HepG2 (cell line): Measurements from ENCODE around the gene RPL23. TPM values are rescaled to one million over a fixed set of nuclear protein-coding genes. Genes with fewer than 3 reads are reported as not detected.

ENCODE experiments used
- polyA plus RNA-seq, 8 experiments: library from polyadenylated mRNA; depleted of rRNA in 3 of 8; stranded (reverse) in 7 of 8; unstranded in 1 of 8; fragments of >200 nt; fragmentation: Illumina TruSeq in 4 of 8; extraction: Trizol in 4 of 8; gene quantifications; 2 replicates each; pipeline versions ENCODE4 v1.2.1 to v1.2.3, GENCODE V29; 2011 to 2016; ENCODE audit warnings: low read depth in 4 of 8, missing spikeins in 1 of 8, mixed read lengths in 1 of 8; ENCODE audit not compliant: insufficient read depth in 1 of 8
- total RNA-seq, 5 experiments: library from RNA; depleted of rRNA; stranded (reverse); fragments of >200 nt; fragmentation: Illumina TruSeq; extraction: Trizol; gene quantifications; 2 replicates each; pipeline ENCODE4 v1.2.3, GENCODE V29; 2016; ENCODE audit warnings: low read depth in 1 of 5
- TF ChIP-seq, protein P1 (sequence below): sonication (generic); formaldehyde crosslinking; IDR thresholded peaks from 2 replicates; pipeline ENCODE4 v1.4.0; 2020; ENCODE audit warnings: missing genetic modification reagents
- TF ChIP-seq, protein P2 (sequence below): sonication (generic); formaldehyde crosslinking; IDR thresholded peaks from 2 replicates; pipeline ENCODE4 v1.4.0; 2020; ENCODE audit warnings: mild to moderate bottlenecking, missing genetic modification reagents

RPL23 gene
- total and polyA plus RNA-seq, 2 of the 13 experiments (the other 11 are each of a cell fraction or from before 2014, with no cell fraction given), result 2,790 to 4,860 TPM

DNA sequence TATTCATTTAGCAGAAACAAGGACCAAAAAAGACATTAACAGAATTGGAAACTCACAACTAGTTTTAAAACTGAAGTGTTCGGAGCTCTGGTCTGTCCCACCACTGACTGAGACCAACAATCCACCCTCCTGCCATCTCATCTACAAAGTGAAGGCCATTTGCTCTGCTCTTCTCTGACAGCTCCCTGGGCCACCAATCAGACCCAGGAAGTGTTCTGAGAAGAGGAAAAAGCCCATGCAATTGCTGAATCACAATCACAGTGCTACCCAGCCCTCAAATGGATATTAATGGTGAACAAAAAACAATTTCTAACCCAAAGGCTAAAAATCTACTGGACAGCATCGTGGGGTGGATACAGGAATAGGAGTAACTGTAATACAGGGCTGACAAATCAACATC, 2.1 kb downstream of the RPL23 start (continued):
- TF ChIP-seq, protein P1, sequence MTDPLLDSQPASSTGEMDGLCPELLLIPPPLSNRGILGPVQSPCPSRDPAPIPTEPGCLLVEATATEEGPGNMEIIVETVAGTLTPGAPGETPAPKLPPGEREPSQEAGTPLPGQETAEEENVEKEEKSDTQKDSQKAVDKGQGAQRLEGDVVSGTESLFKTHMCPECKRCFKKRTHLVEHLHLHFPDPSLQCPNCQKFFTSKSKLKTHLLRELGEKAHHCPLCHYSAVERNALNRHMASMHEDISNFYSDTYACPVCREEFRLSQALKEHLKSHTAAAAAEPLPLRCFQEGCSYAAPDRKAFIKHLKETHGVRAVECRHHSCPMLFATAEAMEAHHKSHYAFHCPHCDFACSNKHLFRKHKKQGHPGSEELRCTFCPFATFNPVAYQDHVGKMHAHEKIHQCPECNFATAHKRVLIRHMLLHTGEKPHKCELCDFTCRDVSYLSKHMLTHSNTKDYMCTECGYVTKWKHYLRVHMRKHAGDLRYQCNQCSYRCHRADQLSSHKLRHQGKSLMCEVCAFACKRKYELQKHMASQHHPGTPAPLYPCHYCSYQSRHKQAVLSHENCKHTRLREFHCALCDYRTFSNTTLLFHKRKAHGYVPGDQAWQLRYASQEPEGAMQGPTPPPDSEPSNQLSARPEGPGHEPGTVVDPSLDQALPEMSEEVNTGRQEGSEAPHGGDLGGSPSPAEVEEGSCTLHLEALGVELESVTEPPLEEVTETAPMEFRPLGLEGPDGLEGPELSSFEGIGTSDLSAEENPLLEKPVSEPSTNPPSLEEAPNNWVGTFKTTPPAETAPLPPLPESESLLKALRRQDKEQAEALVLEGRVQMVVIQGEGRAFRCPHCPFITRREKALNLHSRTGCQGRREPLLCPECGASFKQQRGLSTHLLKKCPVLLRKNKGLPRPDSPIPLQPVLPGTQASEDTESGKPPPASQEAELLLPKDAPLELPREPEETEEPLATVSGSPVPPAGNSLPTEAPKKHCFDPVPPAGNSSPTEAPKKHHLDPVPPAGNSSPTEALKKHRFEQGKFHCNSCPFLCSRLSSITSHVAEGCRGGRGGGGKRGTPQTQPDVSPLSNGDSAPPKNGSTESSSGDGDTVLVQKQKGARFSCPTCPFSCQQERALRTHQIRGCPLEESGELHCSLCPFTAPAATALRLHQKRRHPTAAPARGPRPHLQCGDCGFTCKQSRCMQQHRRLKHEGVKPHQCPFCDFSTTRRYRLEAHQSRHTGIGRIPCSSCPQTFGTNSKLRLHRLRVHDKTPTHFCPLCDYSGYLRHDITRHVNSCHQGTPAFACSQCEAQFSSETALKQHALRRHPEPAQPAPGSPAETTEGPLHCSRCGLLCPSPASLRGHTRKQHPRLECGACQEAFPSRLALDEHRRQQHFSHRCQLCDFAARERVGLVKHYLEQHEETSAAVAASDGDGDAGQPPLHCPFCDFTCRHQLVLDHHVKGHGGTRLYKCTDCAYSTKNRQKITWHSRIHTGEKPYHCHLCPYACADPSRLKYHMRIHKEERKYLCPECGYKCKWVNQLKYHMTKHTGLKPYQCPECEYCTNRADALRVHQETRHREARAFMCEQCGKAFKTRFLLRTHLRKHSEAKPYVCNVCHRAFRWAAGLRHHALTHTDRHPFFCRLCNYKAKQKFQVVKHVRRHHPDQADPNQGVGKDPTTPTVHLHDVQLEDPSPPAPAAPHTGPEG, result no peak
- TF ChIP-seq, protein P2, sequence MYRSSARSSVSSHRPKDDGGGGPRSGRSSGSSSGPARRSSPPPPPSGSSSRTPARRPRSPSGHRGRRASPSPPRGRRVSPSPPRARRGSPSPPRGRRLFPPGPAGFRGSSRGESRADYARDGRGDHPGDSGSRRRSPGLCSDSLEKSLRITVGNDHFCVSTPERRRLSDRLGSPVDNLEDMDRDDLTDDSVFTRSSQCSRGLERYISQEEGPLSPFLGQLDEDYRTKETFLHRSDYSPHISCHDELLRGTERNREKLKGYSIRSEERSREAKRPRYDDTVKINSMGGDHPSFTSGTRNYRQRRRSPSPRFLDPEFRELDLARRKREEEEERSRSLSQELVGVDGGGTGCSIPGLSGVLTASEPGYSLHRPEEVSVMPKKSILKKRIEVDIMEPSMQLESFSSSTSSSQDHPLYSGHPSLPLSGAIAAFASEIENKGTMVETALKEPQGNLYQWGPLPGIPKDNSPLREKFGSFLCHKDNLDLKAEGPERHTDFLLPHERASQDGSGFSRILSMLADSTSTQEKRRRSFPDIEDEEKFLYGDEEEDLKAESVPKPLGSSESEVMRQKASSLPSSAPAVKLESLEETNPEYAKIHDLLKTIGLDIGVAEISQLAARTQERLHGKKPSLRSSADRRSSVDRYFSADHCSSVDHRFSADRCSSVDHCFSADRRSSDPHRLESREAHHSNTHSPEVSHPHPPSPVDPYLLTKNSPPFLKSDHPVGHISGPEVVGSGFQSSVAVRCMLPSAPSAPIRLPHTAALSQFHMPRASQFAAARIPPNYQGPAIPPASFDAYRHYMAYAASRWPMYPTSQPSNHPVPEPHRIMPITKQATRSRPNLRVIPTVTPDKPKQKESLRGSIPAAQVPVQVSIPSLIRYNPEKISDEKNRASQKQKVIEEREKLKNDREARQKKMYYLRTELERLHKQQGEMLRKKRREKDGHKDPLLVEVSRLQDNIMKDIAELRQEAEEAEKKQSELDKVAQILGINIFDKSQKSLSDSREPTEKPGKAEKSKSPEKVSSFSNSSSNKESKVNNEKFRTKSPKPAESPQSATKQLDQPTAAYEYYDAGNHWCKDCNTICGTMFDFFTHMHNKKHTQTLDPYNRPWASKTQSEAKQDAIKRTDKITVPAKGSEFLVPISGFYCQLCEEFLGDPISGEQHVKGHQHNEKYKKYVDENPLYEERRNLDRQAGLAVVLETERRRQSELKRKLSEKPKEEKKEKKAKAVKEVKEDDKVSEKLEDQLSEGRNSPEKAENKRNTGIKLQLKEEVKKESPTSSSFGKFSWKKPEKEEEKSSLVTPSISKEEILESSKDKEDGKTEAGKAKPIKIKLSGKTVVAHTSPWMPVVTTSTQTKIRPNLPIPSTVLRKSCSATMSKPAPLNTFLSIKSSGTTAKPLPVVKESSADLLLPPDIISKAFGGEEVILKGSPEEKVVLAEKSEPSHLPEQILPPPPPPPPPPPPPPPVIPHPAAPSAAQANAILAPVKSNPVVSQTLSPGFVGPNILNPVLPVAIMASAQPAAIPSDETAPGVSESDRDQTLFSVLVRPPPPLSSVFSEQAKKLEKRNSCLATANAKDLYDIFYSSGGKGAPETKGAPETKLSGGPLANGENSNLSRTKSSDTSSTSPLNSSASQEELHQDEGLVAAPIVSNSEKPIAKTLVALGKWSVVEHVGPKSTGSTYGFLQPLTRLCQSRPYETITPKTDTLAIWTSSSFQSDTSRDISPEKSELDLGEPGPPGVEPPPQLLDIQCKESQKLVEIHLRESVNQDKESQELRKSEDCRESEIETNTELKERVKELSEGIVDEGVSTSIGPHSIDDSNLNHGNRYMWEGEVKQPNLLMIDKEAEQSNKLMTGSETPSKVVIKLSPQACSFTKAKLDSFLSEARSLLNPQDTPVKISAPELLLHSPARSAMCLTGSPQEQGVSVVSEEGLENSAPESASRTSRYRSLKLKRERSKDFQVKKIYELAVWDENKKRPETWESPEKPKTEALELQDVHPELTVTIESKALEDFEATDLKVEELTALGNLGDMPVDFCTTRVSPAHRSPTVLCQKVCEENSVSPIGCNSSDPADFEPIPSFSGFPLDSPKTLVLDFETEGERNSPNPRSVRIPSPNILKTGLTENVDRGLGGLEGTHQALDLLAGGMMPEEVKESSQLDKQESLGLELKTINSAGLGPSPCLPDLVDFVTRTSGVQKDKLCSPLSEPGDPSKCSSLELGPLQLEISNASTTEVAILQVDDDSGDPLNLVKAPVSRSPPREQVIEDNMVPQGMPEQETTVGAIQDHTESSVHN, result no peak
